ENCODE results near the gene PRKCI. TPM values are rescaled to one million over a fixed set of nuclear protein-coding genes. Genes with fewer than 3 reads are reported as not detected.

The PRKCI gene
- total and polyA plus RNA-seq, 4 donors, result 3.2 to 12.7 (median 8.7) TPM

DNA sequence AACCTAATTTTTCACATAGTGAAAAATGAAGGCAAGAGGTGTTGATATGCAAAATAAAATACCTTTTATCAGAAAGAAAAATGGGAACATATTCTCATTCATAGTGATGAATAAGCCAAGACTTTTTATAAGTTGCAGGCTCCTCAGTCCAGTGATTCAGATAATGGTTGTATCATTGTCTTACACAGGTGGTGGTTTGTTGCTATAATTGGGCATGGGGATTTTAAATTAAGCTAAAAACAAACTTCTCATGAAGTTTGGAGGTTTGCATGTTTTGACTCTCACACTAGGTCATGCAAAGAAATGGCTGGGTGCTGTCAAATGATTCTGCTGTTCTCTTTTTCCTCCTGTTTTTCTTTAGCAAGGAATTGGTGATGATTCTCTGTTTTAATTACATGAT is 74.5 kb downstream of the PRKCI start:
- no peak for DNase-seq (ENCODE audit: low spot score)
- Histone ChIP-seq H3K4me1 (ENCODE audit: control insufficient read depth in 4 of 4, insufficient read depth in 4 of 4, low read length in 3 of 4) (no peaks in the 10 kb centered on the region), H3K36me3 (ENCODE audit: control insufficient read depth in 4 of 4, insufficient read depth in 3 of 4, low read depth in 1 of 4, low read length in 3 of 4) (peaks cover 1 to 11% (median 3%) of the 10 kb centered on the region in 4 donors)

DNA sequence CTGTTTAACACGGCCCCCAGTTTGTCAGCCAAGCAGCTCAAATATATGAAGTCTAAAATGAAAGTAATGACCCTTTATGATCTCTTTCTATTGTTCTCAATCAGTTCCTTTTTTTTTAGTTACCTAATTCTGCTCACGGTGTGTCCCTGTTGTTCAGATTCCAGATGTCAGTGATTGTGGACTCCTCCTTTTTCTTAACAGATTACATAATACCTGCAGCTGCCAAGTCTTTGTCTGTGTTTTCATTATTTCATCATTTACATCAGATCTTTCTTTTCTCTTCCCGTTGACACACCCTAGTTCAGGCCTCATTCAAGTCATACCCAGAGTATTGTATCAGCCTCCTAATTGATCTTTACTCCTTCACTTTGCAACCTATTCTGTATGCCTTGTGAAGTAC is 79.2 kb downstream of the PRKCI start:
- no peak overlapping the region for H3K27ac ChIP-seq (ENCODE audit: low read depth in 1 of 2, low read length in 2 of 2)

More for the DNA sequence above, 74.5 kb downstream of the PRKCI start:
- Histone ChIP-seq H3K4me3 (ENCODE audit: low read depth in 1 of 3, low read length in 3 of 3) (no peak overlapping the region), H3K9me3 (ENCODE audit: control insufficient read depth in 4 of 4, low read length in 3 of 4) (no peaks in the 10 kb centered on the region), H3K27ac (ENCODE audit: low read depth in 1 of 2, low read length in 2 of 2) (no peak overlapping the region), H3K27me3 (ENCODE audit: control insufficient read depth in 4 of 4, insufficient read depth in 4 of 4, low read length in 3 of 4) (no peaks in the 10 kb centered on the region), H3K9ac (ENCODE audit: low read depth in 1 of 2, low read length in 2 of 2) (no peak overlapping the region)
- TF ChIP-seq, protein P1, sequence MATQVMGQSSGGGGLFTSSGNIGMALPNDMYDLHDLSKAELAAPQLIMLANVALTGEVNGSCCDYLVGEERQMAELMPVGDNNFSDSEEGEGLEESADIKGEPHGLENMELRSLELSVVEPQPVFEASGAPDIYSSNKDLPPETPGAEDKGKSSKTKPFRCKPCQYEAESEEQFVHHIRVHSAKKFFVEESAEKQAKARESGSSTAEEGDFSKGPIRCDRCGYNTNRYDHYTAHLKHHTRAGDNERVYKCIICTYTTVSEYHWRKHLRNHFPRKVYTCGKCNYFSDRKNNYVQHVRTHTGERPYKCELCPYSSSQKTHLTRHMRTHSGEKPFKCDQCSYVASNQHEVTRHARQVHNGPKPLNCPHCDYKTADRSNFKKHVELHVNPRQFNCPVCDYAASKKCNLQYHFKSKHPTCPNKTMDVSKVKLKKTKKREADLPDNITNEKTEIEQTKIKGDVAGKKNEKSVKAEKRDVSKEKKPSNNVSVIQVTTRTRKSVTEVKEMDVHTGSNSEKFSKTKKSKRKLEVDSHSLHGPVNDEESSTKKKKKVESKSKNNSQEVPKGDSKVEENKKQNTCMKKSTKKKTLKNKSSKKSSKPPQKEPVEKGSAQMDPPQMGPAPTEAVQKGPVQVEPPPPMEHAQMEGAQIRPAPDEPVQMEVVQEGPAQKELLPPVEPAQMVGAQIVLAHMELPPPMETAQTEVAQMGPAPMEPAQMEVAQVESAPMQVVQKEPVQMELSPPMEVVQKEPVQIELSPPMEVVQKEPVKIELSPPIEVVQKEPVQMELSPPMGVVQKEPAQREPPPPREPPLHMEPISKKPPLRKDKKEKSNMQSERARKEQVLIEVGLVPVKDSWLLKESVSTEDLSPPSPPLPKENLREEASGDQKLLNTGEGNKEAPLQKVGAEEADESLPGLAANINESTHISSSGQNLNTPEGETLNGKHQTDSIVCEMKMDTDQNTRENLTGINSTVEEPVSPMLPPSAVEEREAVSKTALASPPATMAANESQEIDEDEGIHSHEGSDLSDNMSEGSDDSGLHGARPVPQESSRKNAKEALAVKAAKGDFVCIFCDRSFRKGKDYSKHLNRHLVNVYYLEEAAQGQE (IDR thresholded peaks at IDR 0.05), result no peak
- TF ChIP-seq GABPA (IDR thresholded peaks at IDR 0.05 in 1 of 2, conservative IDR thresholded peaks at IDR 0.05 in 1 of 2) (no peak), HNF4G (IDR thresholded peaks at IDR 0.05) (no peak), EGR1 (IDR thresholded peaks at IDR 0.05; ENCODE audit: low read depth in 2 of 2) (no peak), YY1 (IDR thresholded peaks at IDR 0.05) (no peak), RAD21 (IDR thresholded peaks at IDR 0.05) (no peak), HNF4A (conservative IDR thresholded peaks at IDR 0.05) (no peak), TAF1 (conservative IDR thresholded peaks at IDR 0.05) (no peak), SP1 (IDR thresholded peaks at IDR 0.05) (no peak), RXRA (IDR thresholded peaks at IDR 0.05) (no peak), FOXA2 (IDR thresholded peaks at IDR 0.05) (no peak), JUND (IDR thresholded peaks at IDR 0.05) (no peak)
- TF ChIP-seq, protein P2, sequence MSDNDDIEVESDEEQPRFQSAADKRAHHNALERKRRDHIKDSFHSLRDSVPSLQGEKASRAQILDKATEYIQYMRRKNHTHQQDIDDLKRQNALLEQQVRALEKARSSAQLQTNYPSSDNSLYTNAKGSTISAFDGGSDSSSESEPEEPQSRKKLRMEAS (IDR thresholded peaks at IDR 0.05), result no peak
- TF ChIP-seq, protein P3, sequence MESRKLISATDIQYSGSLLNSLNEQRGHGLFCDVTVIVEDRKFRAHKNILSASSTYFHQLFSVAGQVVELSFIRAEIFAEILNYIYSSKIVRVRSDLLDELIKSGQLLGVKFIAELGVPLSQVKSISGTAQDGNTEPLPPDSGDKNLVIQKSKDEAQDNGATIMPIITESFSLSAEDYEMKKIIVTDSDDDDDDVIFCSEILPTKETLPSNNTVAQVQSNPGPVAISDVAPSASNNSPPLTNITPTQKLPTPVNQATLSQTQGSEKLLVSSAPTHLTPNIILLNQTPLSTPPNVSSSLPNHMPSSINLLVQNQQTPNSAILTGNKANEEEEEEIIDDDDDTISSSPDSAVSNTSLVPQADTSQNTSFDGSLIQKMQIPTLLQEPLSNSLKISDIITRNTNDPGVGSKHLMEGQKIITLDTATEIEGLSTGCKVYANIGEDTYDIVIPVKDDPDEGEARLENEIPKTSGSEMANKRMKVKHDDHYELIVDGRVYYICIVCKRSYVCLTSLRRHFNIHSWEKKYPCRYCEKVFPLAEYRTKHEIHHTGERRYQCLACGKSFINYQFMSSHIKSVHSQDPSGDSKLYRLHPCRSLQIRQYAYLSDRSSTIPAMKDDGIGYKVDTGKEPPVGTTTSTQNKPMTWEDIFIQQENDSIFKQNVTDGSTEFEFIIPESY (IDR thresholded peaks at IDR 0.05), result no peak

DNA sequence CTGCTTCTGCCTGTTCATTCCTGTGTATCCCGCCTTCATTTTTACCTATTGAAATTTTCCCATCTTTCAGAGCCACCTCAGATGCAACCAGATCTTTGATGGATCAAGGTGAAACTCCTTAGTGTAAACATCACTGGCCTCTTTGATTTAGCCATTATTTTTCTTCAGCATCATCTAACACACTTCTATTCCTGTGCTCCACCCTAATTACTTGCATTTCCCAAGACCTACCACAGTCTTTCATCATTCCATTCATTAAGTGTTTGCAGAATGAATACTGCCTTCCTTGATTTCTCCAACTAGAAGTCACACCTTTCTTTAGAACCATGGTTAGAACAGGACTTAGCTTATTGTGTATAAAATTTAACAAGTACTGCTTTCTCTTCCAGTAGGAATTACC is 79.8 kb downstream of the PRKCI start:
- no peaks in the 10 kb centered on the region for H3K27me3 ChIP-seq (ENCODE audit: control insufficient read depth in 4 of 4, insufficient read depth in 4 of 4, low read length in 3 of 4)
- no peak overlapping the region for H3K9ac ChIP-seq (ENCODE audit: low read depth in 1 of 2, low read length in 2 of 2)
- WGBS, result 98% methylated on average over 1 of the region's 1 CpG
- DNase-seq (ENCODE audit: low spot score), result no peak
- no peak overlapping the region for H3K4me3 ChIP-seq (ENCODE audit: low read depth in 1 of 3, low read length in 3 of 3)
- TF ChIP-seq FOXA2 (IDR thresholded peaks at IDR 0.05) (no peak), RXRA (IDR thresholded peaks at IDR 0.05) (no peak), TAF1 (conservative IDR thresholded peaks at IDR 0.05) (no peak), JUND (IDR thresholded peaks at IDR 0.05) (no peak), FOXA1 (IDR thresholded peaks at IDR 0.05) (no peak), HNF4A (conservative IDR thresholded peaks at IDR 0.05) (no peak)
- TF ChIP-seq, protein P4, sequence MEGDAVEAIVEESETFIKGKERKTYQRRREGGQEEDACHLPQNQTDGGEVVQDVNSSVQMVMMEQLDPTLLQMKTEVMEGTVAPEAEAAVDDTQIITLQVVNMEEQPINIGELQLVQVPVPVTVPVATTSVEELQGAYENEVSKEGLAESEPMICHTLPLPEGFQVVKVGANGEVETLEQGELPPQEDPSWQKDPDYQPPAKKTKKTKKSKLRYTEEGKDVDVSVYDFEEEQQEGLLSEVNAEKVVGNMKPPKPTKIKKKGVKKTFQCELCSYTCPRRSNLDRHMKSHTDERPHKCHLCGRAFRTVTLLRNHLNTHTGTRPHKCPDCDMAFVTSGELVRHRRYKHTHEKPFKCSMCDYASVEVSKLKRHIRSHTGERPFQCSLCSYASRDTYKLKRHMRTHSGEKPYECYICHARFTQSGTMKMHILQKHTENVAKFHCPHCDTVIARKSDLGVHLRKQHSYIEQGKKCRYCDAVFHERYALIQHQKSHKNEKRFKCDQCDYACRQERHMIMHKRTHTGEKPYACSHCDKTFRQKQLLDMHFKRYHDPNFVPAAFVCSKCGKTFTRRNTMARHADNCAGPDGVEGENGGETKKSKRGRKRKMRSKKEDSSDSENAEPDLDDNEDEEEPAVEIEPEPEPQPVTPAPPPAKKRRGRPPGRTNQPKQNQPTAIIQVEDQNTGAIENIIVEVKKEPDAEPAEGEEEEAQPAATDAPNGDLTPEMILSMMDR (IDR thresholded peaks at IDR 0.05; ENCODE audit: low read depth, low read length, missing input control), result no peak
- TF ChIP-seq, protein P1 (IDR thresholded peaks at IDR 0.05), result no peak
- no peaks in the 10 kb centered on the region for H3K4me1 ChIP-seq (ENCODE audit: control insufficient read depth in 4 of 4, insufficient read depth in 4 of 4, low read length in 3 of 4)
- peaks cover 1 to 10% (median 4%) of the 10 kb centered on the region in 4 donors for H3K36me3 ChIP-seq (ENCODE audit: control insufficient read depth in 4 of 4, insufficient read depth in 3 of 4, low read depth in 1 of 4, low read length in 3 of 4)
- H3K9me3 ChIP-seq (ENCODE audit: control insufficient read depth in 4 of 4, low read length in 3 of 4), result no peaks in the 10 kb centered on the region
- H3K27ac ChIP-seq (ENCODE audit: low read depth in 1 of 2, low read length in 2 of 2), result no peak overlapping the region

More for the DNA sequence above, 79.2 kb downstream of the PRKCI start:
- H3K9me3 ChIP-seq (ENCODE audit: control insufficient read depth in 4 of 4, low read length in 3 of 4), result no peaks in the 10 kb centered on the region
- H3K27me3 ChIP-seq (ENCODE audit: control insufficient read depth in 4 of 4, insufficient read depth in 4 of 4, low read length in 3 of 4), result no peaks in the 10 kb centered on the region
- peaks cover 1 to 10% (median 4%) of the 10 kb centered on the region in 4 donors for H3K36me3 ChIP-seq (ENCODE audit: control insufficient read depth in 4 of 4, insufficient read depth in 3 of 4, low read depth in 1 of 4, low read length in 3 of 4)
- 70% methylated on average over 3 of the region's 3 CpGs for WGBS
- TF ChIP-seq HNF4G (IDR thresholded peaks at IDR 0.05), result no peak
- TF ChIP-seq JUND (IDR thresholded peaks at IDR 0.05), result no peak
- no peak overlapping the region for H3K9ac ChIP-seq (ENCODE audit: low read depth in 1 of 2, low read length in 2 of 2)
- no peak for DNase-seq (ENCODE audit: low spot score)
- no peaks in the 10 kb centered on the region for H3K4me1 ChIP-seq (ENCODE audit: control insufficient read depth in 4 of 4, insufficient read depth in 4 of 4, low read length in 3 of 4)
- no peak overlapping the region for H3K4me3 ChIP-seq (ENCODE audit: low read depth in 1 of 3, low read length in 3 of 3)
